H9 (cell line): Measurements from ENCODE around the gene ITPR3. TPM values are rescaled to one million over a fixed set of nuclear protein-coding genes. Genes with fewer than 3 reads are reported as not detected.

Source experiments
- DNase-seq: peaks from one replicate; pipeline ENCODE4 v3.0.0-alpha.2; 2017
- H2AFZ ChIP-seq: one replicate; pipeline ENCODE4 v1.6.1; 2013; ENCODE audit warnings: mild to moderate bottlenecking, low read length, control low read depth, moderate library complexity
- H2AK5ac ChIP-seq: 2 replicates; pipeline ENCODE4 v1.6.1; 2013; ENCODE audit warnings: low read length, control low read depth, mixed read lengths; ENCODE audit not compliant: insufficient read length
- H2BK120ac ChIP-seq: one replicate; pipeline ENCODE4 v1.6.1; 2013; ENCODE audit warnings: low read depth, mild to moderate bottlenecking, low read length, control low read depth, inconsistent platforms; ENCODE audit not compliant: poor library complexity, severe bottlenecking
- H2BK12ac ChIP-seq: 2 replicates; pipeline ENCODE4 v1.6.1; 2013; ENCODE audit warnings: low read length, control low read depth, mixed read lengths, low read depth; ENCODE audit not compliant: insufficient read length
- H2BK15ac ChIP-seq: 2 replicates; pipeline ENCODE4 v1.6.1; 2013; ENCODE audit warnings: low read depth, low read length, control low read depth
- H2BK20ac ChIP-seq: one replicate; pipeline ENCODE4 v1.6.1; 2013; ENCODE audit warnings: low read depth, mild to moderate bottlenecking, low read length, control low read depth, inconsistent platforms; ENCODE audit not compliant: poor library complexity, severe bottlenecking
- H2BK5ac ChIP-seq: 2 replicates; pipeline ENCODE4 v1.6.1; 2013; ENCODE audit warnings: low read length, control low read depth, mixed read lengths; ENCODE audit not compliant: insufficient read length
- H3K14ac ChIP-seq: 2 replicates; pipeline ENCODE4 v1.6.1; 2013; ENCODE audit warnings: low read length, control low read depth; ENCODE audit not compliant: insufficient read depth
- H3K18ac ChIP-seq: 2 replicates; pipeline ENCODE4 v1.6.1; 2013; ENCODE audit warnings: low read depth, mild to moderate bottlenecking, mixed read lengths, low read length, control low read depth; ENCODE audit not compliant: insufficient read length
- H3K23ac ChIP-seq: 2 replicates; pipeline ENCODE4 v1.6.1; 2013; ENCODE audit warnings: low read length, control low read depth, mixed read lengths, low read depth; ENCODE audit not compliant: insufficient read length
- H3K23me2 ChIP-seq: 2 replicates; pipeline ENCODE4 v1.6.1; 2013; ENCODE audit warnings: low read depth, mild to moderate bottlenecking, mixed read lengths, low read length, control low read depth; ENCODE audit not compliant: insufficient read length, poor library complexity, severe bottlenecking
- H3K27ac ChIP-seq: 2 replicates; pipeline ENCODE4 v1.5.1; 2013; ENCODE audit warnings: low read length, control low read depth, mixed read lengths, low read depth; ENCODE audit not compliant: insufficient read length
- H3K27me3 ChIP-seq: 2 replicates; pipeline ENCODE4 v1.6.1; 2013; ENCODE audit warnings: low read length, control low read depth, inconsistent platforms; ENCODE audit not compliant: insufficient read depth
- H3K4ac ChIP-seq: 2 replicates; pipeline ENCODE4 v1.6.1; 2013; ENCODE audit warnings: low read depth, mild to moderate bottlenecking, control low read depth, inconsistent platforms, low read length, moderate library complexity
- H3K4me1 ChIP-seq: 2 replicates; pipeline ENCODE4 v1.6.1; 2013; ENCODE audit warnings: low read length, control low read depth, inconsistent platforms; ENCODE audit not compliant: insufficient read depth
- H3K4me2 ChIP-seq: 2 replicates; pipeline ENCODE4 v1.6.1; 2013; ENCODE audit warnings: low read length, control low read depth, mixed read lengths; ENCODE audit not compliant: insufficient read length, insufficient read depth
- H3K56ac ChIP-seq: 2 replicates; pipeline ENCODE4 v1.6.1; 2013; ENCODE audit warnings: low read depth, mild to moderate bottlenecking, mixed read lengths, low read length, control low read depth; ENCODE audit not compliant: insufficient read length
- H3K79me1 ChIP-seq: 2 replicates; pipeline ENCODE4 v1.6.1; 2013; ENCODE audit warnings: low read depth, mild to moderate bottlenecking, moderate library complexity, low read length, control low read depth, inconsistent platforms; ENCODE audit not compliant: insufficient read depth, poor library complexity, severe bottlenecking
- H3K79me2 ChIP-seq: 2 replicates; pipeline ENCODE4 v1.6.1; 2013; ENCODE audit warnings: low read length, control low read depth, inconsistent platforms; ENCODE audit not compliant: insufficient read depth
- H3K9ac ChIP-seq: 2 replicates; pipeline ENCODE4 v1.6.1; 2013; ENCODE audit warnings: low read length, control low read depth, mixed read lengths; ENCODE audit not compliant: insufficient read length; ENCODE audit errors: extremely low read depth
- H3K9me3 ChIP-seq: one replicate; pipeline ENCODE4 v1.6.1; 2013; ENCODE audit warnings: low read depth, low read length, inconsistent platforms; ENCODE audit not compliant: control insufficient read depth
- H3T11ph ChIP-seq: one replicate; pipeline ENCODE4 v1.6.1; 2013; ENCODE audit warnings: mild to moderate bottlenecking, low read length, control low read depth, inconsistent platforms
- H4K20me1 ChIP-seq: one replicate; pipeline ENCODE4 v1.6.1; 2013; ENCODE audit not compliant: control insufficient read depth, insufficient read length, insufficient read depth
- H4K5ac ChIP-seq: 2 replicates; pipeline ENCODE4 v1.6.1; 2013; ENCODE audit warnings: low read depth, mild to moderate bottlenecking, mixed read lengths, low read length, control low read depth; ENCODE audit not compliant: insufficient read length
- H4K8ac ChIP-seq: replicated peaks from 2 replicates; pipeline ENCODE4 v1.6.1; 2013; ENCODE audit warnings: low read length, control low read depth, mixed read lengths, low read depth; ENCODE audit not compliant: insufficient read length
- H4K91ac ChIP-seq: 2 replicates; pipeline ENCODE4 v1.6.1; 2013; ENCODE audit warnings: low read depth, mild to moderate bottlenecking, moderate library complexity, mixed read lengths, low read length, control low read depth; ENCODE audit not compliant: insufficient read length
- H3K27ac Mint-ChIP-seq, 3 experiments: 2 replicates in 2 of 3; 3 replicates in 1 of 3; pipeline ENCODE4 v1.8.0; 2020 to 2021; ENCODE audit warnings: mixed read lengths in 3 of 3, mild to moderate bottlenecking in 1 of 3, moderate library complexity in 1 of 3
- H3K27me3 Mint-ChIP-seq: 2 replicates; pipeline ENCODE4 v1.8.0; 2021; ENCODE audit warnings: low read depth, mild to moderate bottlenecking, moderate library complexity, mixed read lengths
- H3K36me3 Mint-ChIP-seq, 3 experiments: 2 replicates in 2 of 3; 3 replicates in 1 of 3; pipeline ENCODE4 v1.8.0; 2020 to 2021; ENCODE audit warnings: low read depth in 3 of 3, mixed read lengths in 3 of 3; ENCODE audit not compliant: insufficient read depth in 1 of 3
- H3K4me1 Mint-ChIP-seq, 2 experiments: 2 replicates each; pipeline ENCODE4 v1.8.0; 2020; ENCODE audit warnings: mixed read lengths in 2 of 2
- H3K4me3 Mint-ChIP-seq, 2 experiments: 2 replicates in 1 of 2; 3 replicates in 1 of 2; pipeline ENCODE4 v1.8.0; 2020 to 2021; ENCODE audit warnings: mild to moderate bottlenecking in 2 of 2, mixed read lengths in 2 of 2, moderate library complexity in 1 of 2
- H3K9me3 Mint-ChIP-seq, 2 experiments: 2 replicates in 1 of 2; 3 replicates in 1 of 2; pipeline ENCODE4 v1.8.0; 2020; ENCODE audit warnings: mild to moderate bottlenecking in 2 of 2, mixed read lengths in 2 of 2, moderate library complexity in 1 of 2
- WGBS: extraction: QIAGEN DNeasy Blood & Tissue Kit; methylation state at CpG from one replicate; pipeline ENCODE4 v1.1.7; 2013; ENCODE audit warnings: missing lambda C conversion rate, low lambda C conversion rate, mixed read lengths; ENCODE audit not compliant: insufficient read length; ENCODE audit errors: extremely low coverage; 5-methylcytosine and 5-hydroxymethylcytosine counted together
- total RNA-seq: library from RNA; stranded (reverse); gene quantifications from 2 replicates; pipeline ENCODE4 v1.2.1, GENCODE V29; 2021
- TF ChIP-seq, protein P1 (sequence below): fragments of 200-600 bp; sonication (generic); conservative IDR thresholded peaks from 3 replicates; pipeline ENCODE4 v1.8.0; 2021; ENCODE audit warnings: antibody characterized with exemption, mild to moderate bottlenecking

Gene ITPR3
- total RNA-seq, 1 experiment from 2014 or later: 40.3 TPM

DNA sequence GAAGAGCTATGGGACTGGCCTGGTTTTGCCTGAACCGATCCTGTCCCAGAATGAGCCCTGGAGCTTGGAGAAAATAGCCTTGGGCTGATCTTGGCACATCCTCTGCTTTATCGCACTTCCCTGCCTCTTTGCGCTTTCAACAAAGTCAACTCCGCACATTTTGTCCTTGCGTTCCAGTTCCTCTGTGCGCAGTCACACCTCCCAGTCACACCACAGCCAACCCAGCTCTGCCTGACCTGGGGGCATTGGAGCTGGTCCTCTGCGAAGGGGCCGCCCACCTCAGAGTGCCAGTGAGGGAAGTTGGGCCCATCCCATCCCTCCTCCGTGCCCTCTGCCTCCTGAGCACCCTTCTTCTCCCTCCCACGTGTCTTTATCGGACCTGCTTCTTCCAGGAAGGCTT lies 107.3 kb downstream of the ITPR3 start:
- Mint-ChIP-seq H3K9me3 (no peaks in the 10 kb centered on the region), H3K36me3 (no peaks in the 10 kb centered on the region), H3K27ac (peak overlapping the region in 1 of 3 experiments; percentile 41; a peak in 1 of 7 replicates), H3K4me3 (no peak overlapping the region), H3K4me1 (peaks cover 52 to 55% of the 10 kb centered on the region in 2 experiments), H3K27me3 (peaks cover 18% of the 10 kb centered on the region)
- no peak overlapping the region for H2BK20ac ChIP-seq
- H4K91ac ChIP-seq: no peak overlapping the region
- no peak overlapping the region for H3K4ac ChIP-seq
- H3K4me1 ChIP-seq: peaks cover 4% of the 10 kb centered on the region; the same call in 1 of the 2 replicates
- H4K5ac ChIP-seq: no peak overlapping the region
- no peak overlapping the region for H3K23ac ChIP-seq
- no peaks in the 10 kb centered on the region for H3K27me3 ChIP-seq
- DNase-seq: no peak
- no peak overlapping the region for H3K18ac ChIP-seq
- TF ChIP-seq, protein P1, sequence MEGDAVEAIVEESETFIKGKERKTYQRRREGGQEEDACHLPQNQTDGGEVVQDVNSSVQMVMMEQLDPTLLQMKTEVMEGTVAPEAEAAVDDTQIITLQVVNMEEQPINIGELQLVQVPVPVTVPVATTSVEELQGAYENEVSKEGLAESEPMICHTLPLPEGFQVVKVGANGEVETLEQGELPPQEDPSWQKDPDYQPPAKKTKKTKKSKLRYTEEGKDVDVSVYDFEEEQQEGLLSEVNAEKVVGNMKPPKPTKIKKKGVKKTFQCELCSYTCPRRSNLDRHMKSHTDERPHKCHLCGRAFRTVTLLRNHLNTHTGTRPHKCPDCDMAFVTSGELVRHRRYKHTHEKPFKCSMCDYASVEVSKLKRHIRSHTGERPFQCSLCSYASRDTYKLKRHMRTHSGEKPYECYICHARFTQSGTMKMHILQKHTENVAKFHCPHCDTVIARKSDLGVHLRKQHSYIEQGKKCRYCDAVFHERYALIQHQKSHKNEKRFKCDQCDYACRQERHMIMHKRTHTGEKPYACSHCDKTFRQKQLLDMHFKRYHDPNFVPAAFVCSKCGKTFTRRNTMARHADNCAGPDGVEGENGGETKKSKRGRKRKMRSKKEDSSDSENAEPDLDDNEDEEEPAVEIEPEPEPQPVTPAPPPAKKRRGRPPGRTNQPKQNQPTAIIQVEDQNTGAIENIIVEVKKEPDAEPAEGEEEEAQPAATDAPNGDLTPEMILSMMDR: no peak
- no peaks in the 10 kb centered on the region for H3K79me2 ChIP-seq
- H2BK5ac ChIP-seq: no peak overlapping the region
- WGBS: no CpG with 5 or more reads among the region's 11 CpGs
- H3K79me1 ChIP-seq: no peaks in the 10 kb centered on the region
- H4K8ac ChIP-seq: no peak overlapping the region
- no peak overlapping the region for H3K4me2 ChIP-seq
- H3K23me2 ChIP-seq: no peaks in the 10 kb centered on the region
- no peak overlapping the region for H2BK120ac ChIP-seq
- no peak overlapping the region for H2AFZ ChIP-seq
- no peak overlapping the region for H3K56ac ChIP-seq
- no peak overlapping the region; the same call in 1 of the 2 replicates for H3K14ac ChIP-seq
- no peak overlapping the region for H2BK12ac ChIP-seq
- H2BK15ac ChIP-seq: no peak overlapping the region
- no peak overlapping the region for H3K27ac ChIP-seq
- H3K9ac ChIP-seq: no peak overlapping the region
- H2AK5ac ChIP-seq: no peak overlapping the region
- no peaks in the 10 kb centered on the region for H3K9me3 ChIP-seq
- H4K20me1 ChIP-seq: no peaks in the 10 kb centered on the region
- no peak overlapping the region for H3T11ph ChIP-seq
